Ishikawa (cell line): ENCODE measurements around the gene SMDT1.

Experiments
- CEBPB ChIP-seq: IDR thresholded peaks from 2 replicates; pipeline ENCODE4 v1.6.1; 2012
- CREB1 ChIP-seq: IDR thresholded peaks from 2 replicates; pipeline ENCODE4 v1.6.1; 2012; ENCODE audit warnings: low read depth
- EGR1 ChIP-seq: IDR thresholded peaks from 2 replicates; pipeline ENCODE4 v1.6.1; 2012
- EP300 ChIP-seq: IDR thresholded peaks from 2 replicates; pipeline ENCODE4 v1.6.1; 2012; ENCODE audit warnings: borderline replicate concordance
- FOXM1 ChIP-seq: IDR thresholded peaks from 2 replicates; pipeline ENCODE4 v1.6.1; 2012; ENCODE audit warnings: low read depth, borderline replicate concordance
- NFIC ChIP-seq: IDR thresholded peaks from 2 replicates; pipeline ENCODE4 v1.6.1; 2012
- RAD21 ChIP-seq: IDR thresholded peaks from 2 replicates; pipeline ENCODE4 v1.6.1; 2012; ENCODE audit warnings: low read depth
- REST ChIP-seq: IDR thresholded peaks from 2 replicates; pipeline ENCODE4 v1.6.1; 2012; ENCODE audit warnings: low read depth, mild to moderate bottlenecking
- TAF1 ChIP-seq: IDR thresholded peaks from 2 replicates; pipeline ENCODE4 v1.6.1; 2012; ENCODE audit warnings: low read depth, mild to moderate bottlenecking
- TCF12 ChIP-seq: IDR thresholded peaks from 2 replicates; pipeline ENCODE4 v1.6.1; 2012; ENCODE audit warnings: low read depth
- TEAD4 ChIP-seq: IDR thresholded peaks from 2 replicates; pipeline ENCODE4 v1.6.1; 2012
- YY1 ChIP-seq: IDR thresholded peaks from 2 replicates; pipeline ENCODE4 v1.6.1; 2012; ENCODE audit warnings: low read depth
- ZBTB7A ChIP-seq: IDR thresholded peaks from 2 replicates; pipeline ENCODE4 v1.6.1; 2012; ENCODE audit warnings: low read depth
- TF ChIP-seq, protein P1 (sequence below): IDR thresholded peaks from 2 replicates; pipeline ENCODE4 v1.6.1; 2012
- TF ChIP-seq, protein P2 (sequence below): IDR thresholded peaks from 2 replicates; pipeline ENCODE4 v1.6.1; 2012

Gene SMDT1

GRCh38 chr22:42079319-42080251 lies at the start of gene SMDT1:
Gene SMDT1 (plus strand): TSS chr22:42079700. CDS start chr22:42079769, 69 bp downstream.
- TF ChIP-seq RAD21: no peak
- no peak for TF ChIP-seq NFIC
- TF ChIP-seq YY1: peak; percentile 96
- TF ChIP-seq, protein P1, sequence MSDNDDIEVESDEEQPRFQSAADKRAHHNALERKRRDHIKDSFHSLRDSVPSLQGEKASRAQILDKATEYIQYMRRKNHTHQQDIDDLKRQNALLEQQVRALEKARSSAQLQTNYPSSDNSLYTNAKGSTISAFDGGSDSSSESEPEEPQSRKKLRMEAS: peak; percentile 88
- no peak for TF ChIP-seq CEBPB
- no peak for TF ChIP-seq ZBTB7A
- TF ChIP-seq TAF1: peak; percentile 99
- peak; percentile 68 for TF ChIP-seq CREB1
- no peak for TF ChIP-seq EP300
- TF ChIP-seq TCF12: no peak
- TF ChIP-seq TEAD4: peak; percentile 30; the same call in 1 of the 2 replicates
- no peak for TF ChIP-seq EGR1
- TF ChIP-seq, protein P2, sequence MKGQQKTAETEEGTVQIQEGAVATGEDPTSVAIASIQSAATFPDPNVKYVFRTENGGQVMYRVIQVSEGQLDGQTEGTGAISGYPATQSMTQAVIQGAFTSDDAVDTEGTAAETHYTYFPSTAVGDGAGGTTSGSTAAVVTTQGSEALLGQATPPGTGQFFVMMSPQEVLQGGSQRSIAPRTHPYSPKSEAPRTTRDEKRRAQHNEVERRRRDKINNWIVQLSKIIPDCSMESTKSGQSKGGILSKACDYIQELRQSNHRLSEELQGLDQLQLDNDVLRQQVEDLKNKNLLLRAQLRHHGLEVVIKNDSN: peak; percentile 65
- no peak for TF ChIP-seq REST
- no peak for TF ChIP-seq FOXM1

- TF ChIP-seq FOXM1: no peak
- no peak for TF ChIP-seq CEBPB
- TF ChIP-seq YY1: no peak
- no peak for TF ChIP-seq EP300
- TF ChIP-seq EGR1: no peak
- no peak for TF ChIP-seq CREB1
- TF ChIP-seq REST: no peak
- TF ChIP-seq, protein P1: no peak
- TF ChIP-seq TAF1: no peak
- no peak for TF ChIP-seq NFIC
- no peak for TF ChIP-seq RAD21
- no peak for TF ChIP-seq ZBTB7A
- TF ChIP-seq, protein P2: no peak
- no peak for TF ChIP-seq TCF12
- no peak for TF ChIP-seq TEAD4
These were observed 46.0 kb upstream of the SMDT1 start for GRCh38 chr22:42033263-42034181.

DNA sequence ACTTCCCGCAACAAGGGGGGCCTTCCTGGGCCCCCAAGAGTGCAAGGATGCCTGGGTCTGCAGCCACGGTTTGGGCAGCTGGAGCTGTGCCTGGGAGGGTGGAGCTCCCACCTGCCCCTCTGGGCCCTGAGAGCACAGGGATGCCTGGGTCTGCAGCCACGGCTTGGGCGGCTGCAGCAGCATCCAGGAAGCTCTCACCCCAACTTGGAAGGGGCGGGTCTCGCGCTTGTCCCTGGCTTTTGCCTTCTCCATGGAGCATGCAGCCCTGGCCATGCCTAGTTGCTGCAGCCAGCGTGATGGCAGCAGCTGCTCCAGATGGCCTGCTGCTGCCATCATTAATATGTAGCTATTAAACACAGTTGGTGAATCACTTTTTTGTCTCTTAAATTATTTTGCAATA lies 44.2 kb upstream of the SMDT1 start:
- TF ChIP-seq CREB1 (no peak), TAF1 (no peak), YY1 (no peak), RAD21 (no peak), CEBPB (no peak), EP300 (no peak), TCF12 (no peak)
- TF ChIP-seq, protein P2: no peak
- TF ChIP-seq, protein P1: no peak

DNA sequence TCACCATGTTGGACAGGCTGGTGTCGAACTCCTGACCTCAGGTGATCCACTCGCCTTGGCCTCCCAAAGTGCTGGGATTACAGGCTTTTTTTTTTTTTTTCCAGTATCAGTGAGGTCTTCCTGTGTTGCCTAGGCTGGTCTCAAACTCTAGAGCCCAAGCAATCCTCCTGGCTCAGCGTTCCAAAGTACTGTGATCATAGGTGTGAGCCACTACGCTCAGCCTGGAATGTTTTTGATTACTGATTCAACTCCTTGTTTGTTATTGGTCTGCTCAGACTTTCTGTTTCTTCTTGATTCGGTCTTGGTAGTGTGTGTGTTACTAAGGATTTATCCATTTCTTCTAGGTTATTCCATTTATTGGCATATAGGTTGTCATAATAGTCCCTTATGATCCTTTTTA lies 40.2 kb upstream of the SMDT1 start:
- TF ChIP-seq EP300: no peak
- no peak for TF ChIP-seq YY1
- TF ChIP-seq NFIC: no peak
- no peak for TF ChIP-seq REST
- TF ChIP-seq, protein P2: no peak
- TF ChIP-seq CREB1: no peak
- no peak for TF ChIP-seq FOXM1
- no peak for TF ChIP-seq CEBPB
- no peak for TF ChIP-seq TAF1
- TF ChIP-seq RAD21: no peak
- no peak for TF ChIP-seq TEAD4
- no peak for TF ChIP-seq ZBTB7A
